ENCODE results near the gene MAGI2.
"Not testable (repeated sequence)": the region's sequence is repeated elsewhere in the genome, so short reads cannot be mapped to it uniquely, and the experiment has no call there.

MAGI2 gene

GRCh38 chr7:79046061-79046460, 407.4 kb downstream of the MAGI2 start:
- DNase-seq: no peak

GRCh38 chr7:79037001-79037400, 416.5 kb downstream of the MAGI2 start:
- no peak for DNase-seq

- DNase-seq: no peak
Measured at GRCh38 chr7:79036356-79036755, 417.1 kb downstream of the MAGI2 start.

GRCh38 chr7:79035858-79036257, 417.6 kb downstream of the MAGI2 start:
- DNase-seq: no peak

GRCh38 chr7:79034730-79035129, 418.7 kb downstream of the MAGI2 start:
- no peak for DNase-seq

GRCh38 chr7:79019711-79020110, 433.8 kb downstream of the MAGI2 start:
- DNase-seq: not testable (repeated sequence)

- DNase-seq: no peak
Measured at GRCh38 chr7:79011921-79012320, 441.5 kb downstream of the MAGI2 start.

- DNase-seq: no peak
Measured at GRCh38 chr7:79009647-79010046, 443.8 kb downstream of the MAGI2 start.

GRCh38 chr7:79008786-79009185, 444.7 kb downstream of the MAGI2 start:
- peak in 1 of 14 donors; percentile 17 for DNase-seq

- DNase-seq: no peak
Measured at GRCh38 chr7:78996013-78996412, 457.5 kb downstream of the MAGI2 start.

- no peak for DNase-seq
Measured at GRCh38 chr7:78993341-78993740, 460.1 kb downstream of the MAGI2 start.

GRCh38 chr7:78985509-78985908, 468.0 kb downstream of the MAGI2 start:
- DNase-seq: no peak

GRCh38 chr7:78983483-78983882, 470.0 kb downstream of the MAGI2 start:
- no peak for DNase-seq

GRCh38 chr7:78970440-78970916, 483.0 kb downstream of the MAGI2 start:
- no peak for DNase-seq

GRCh38 chr7:78968951-78969350, 484.5 kb downstream of the MAGI2 start:
- DNase-seq: no peak

- not testable (repeated sequence) for DNase-seq
Measured at GRCh38 chr7:78967561-78967960, 485.9 kb downstream of the MAGI2 start.

GRCh38 chr7:78967046-78967445, 486.4 kb downstream of the MAGI2 start:
- no peak for DNase-seq

- no peak for DNase-seq
Measured at GRCh38 chr7:78959477-78959876, 494.0 kb downstream of the MAGI2 start.

- no peak for DNase-seq
Measured at GRCh38 chr7:78955329-78955728, 498.1 kb downstream of the MAGI2 start.

GRCh38 chr7:78953726-78954363, 499.6 kb downstream of the MAGI2 start:
- no peak for DNase-seq

GRCh38 chr7:78953090-78953489, 500.4 kb downstream of the MAGI2 start:
- DNase-seq: no peak

- DNase-seq: no peak
Measured at GRCh38 chr7:78939669-78940068, 513.8 kb downstream of the MAGI2 start.

- no peak for DNase-seq
Measured at GRCh38 chr7:78924581-78924980, 528.9 kb downstream of the MAGI2 start.

GRCh38 chr7:78912781-78913180, 540.7 kb downstream of the MAGI2 start:
- no peak for DNase-seq

GRCh38 chr7:78906735-78907134, 546.7 kb downstream of the MAGI2 start:
- DNase-seq: no peak

Measured in C1 segment of cervical spinal cord (tissue), 14 donors.